Measurements from ENCODE around the gene CATSPER1. TPM values are rescaled to one million over a fixed set of nuclear protein-coding genes. Genes with fewer than 3 reads are reported as not detected.

The CATSPER1 gene
- total and polyA plus RNA-seq, 5 donors from 2014 or later: not detected

DNA sequence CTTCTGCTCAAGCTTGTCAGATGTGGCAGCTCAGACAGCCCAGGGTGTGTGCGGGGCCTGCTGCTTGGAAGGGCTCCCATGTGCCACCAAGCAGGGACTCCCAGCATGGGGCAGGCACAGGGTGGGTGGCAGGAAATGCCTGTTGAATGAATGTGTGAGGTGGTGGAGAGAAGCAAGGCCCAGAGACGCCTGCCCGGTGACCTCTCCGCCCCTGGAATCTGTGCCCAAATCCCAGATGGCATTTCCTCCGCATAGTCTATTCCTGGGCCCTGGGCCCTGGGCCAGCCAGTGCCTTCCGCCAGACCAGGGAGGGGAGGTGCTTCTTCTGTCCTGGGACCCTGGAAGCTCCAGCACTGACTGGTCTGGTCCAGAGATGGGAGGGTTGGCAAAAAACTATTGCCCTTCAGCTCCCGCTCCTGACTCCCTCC lies 10.8 kb downstream of the CATSPER1 start:
- Mint-ChIP-seq H3K4me1 (no peaks in the 10 kb centered on the region), H3K27ac (no peak overlapping the region), H3K36me3 (no peaks in the 10 kb centered on the region), H3K9me3 (no peaks in the 10 kb centered on the region), H3K4me3 (no peak overlapping the region), H3K27me3 (peaks cover 22% of the 10 kb centered on the region)
- Histone ChIP-seq H3K4me1 (ENCODE audit: control insufficient read depth, insufficient read depth, low read length, poor library complexity, severe bottlenecking) (peaks cover 8% of the 10 kb centered on the region), H3K27me3 (ENCODE audit: control insufficient read depth, insufficient read depth, low read length) (peaks cover 8% of the 10 kb centered on the region), H3K36me3 (ENCODE audit: control insufficient read depth, insufficient read depth, low read length) (no peaks in the 10 kb centered on the region), H3K9me3 (ENCODE audit: control insufficient read depth in 2 of 2, low read length in 2 of 2) (no peaks in the 10 kb centered on the region), H3K27ac (ENCODE audit: insufficient read depth, low read length, poor library complexity, severe bottlenecking) (no peak overlapping the region), H3K4me3 (ENCODE audit: low read depth, low read length) (no peak overlapping the region)
- ATAC-seq (ENCODE audit: low read depth in 2 of 2): no peak
- no peak for DNase-seq

DNA sequence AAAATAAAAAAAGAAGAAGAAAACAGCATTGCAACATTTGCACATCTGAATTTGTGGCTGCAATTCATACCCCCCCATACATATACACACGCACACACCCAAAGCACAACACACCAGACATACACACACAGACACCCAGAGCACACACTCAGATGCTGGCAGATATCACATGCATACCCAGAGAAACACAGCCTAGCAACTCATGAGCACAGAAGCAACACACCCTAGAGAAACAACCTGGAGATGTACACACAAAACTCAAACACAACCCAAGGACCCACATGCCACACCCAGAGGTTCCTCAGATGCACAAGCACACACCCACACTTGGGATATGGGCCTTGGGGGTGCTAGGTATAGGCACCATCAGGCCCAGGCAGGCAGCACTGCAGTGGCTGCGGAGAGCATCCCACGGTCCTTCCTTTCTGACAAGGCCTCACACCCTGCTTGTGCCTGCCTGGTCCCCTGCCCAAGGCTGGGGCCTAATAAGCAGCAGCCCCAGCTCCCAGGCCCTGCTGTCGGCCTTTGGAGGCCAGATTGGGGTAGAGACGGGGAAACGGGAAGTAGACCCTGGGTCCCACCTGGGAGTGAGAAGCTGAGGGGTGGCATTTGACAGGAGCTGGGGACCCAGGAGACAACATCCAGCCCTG lies 11.3 kb downstream of the CATSPER1 start:
- Mint-ChIP-seq H3K27ac (peak overlapping the region in 1 of 3 donors; percentile 7), H3K4me1 (no peaks in the 10 kb centered on the region), H3K36me3 (no peaks in the 10 kb centered on the region), H3K9me3 (peaks cover 0 to 2% (median 0%) of the 10 kb centered on the region in 7 donors), H3K4me3 (no peak overlapping the region), H3K27me3 (peaks cover 27% of the 10 kb centered on the region)
- Histone ChIP-seq H3K27ac (ENCODE audit: insufficient read depth, low read length, poor library complexity, severe bottlenecking) (no peak overlapping the region), H3K27me3 (ENCODE audit: control insufficient read depth, insufficient read depth, low read length) (peaks cover 8% of the 10 kb centered on the region), H3K36me3 (ENCODE audit: control insufficient read depth, insufficient read depth, low read length) (no peaks in the 10 kb centered on the region), H3K4me3 (ENCODE audit: low read depth, low read length) (no peak overlapping the region), H3K9me3 (ENCODE audit: control insufficient read depth in 2 of 2, low read length in 2 of 2) (no peaks in the 10 kb centered on the region), H3K4me1 (ENCODE audit: control insufficient read depth, insufficient read depth, low read length, poor library complexity, severe bottlenecking) (peaks cover 8% of the 10 kb centered on the region)
- no peak for ATAC-seq (ENCODE audit: low read depth in 2 of 2)
- DNase-seq: no peak

DNA sequence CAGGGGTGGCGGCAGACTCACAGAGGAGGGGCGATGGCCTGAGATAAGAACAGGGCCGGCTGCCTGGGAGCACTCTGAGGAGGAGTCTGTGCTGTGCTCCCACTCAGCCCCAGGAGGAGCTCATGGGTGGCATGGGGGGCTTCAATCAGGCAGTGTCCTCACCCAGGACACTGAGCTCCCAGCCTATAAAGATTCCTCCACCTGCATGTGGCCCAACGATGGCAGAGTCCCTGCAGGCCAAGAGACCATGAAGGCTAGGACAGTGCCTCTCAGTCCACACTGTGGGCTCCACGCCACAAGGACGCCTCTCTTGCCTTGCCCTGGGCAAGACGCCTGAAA lies 12.5 kb downstream of the CATSPER1 start:
- H3K9me3 Mint-ChIP-seq: peaks cover 0 to 2% (median 0%) of the 10 kb centered on the region in 7 donors
- no peaks in the 10 kb centered on the region for H3K4me1 Mint-ChIP-seq
- H3K27me3 ChIP-seq (ENCODE audit: control insufficient read depth, insufficient read depth, low read length): peaks cover 8% of the 10 kb centered on the region
- peaks cover 32% of the 10 kb centered on the region for H3K27me3 Mint-ChIP-seq
- no peaks in the 10 kb centered on the region for H3K36me3 Mint-ChIP-seq
- peaks cover 8% of the 10 kb centered on the region for H3K4me1 ChIP-seq (ENCODE audit: control insufficient read depth, insufficient read depth, low read length, poor library complexity, severe bottlenecking)
- H3K4me3 ChIP-seq (ENCODE audit: low read depth, low read length): no peak overlapping the region
- H3K36me3 ChIP-seq (ENCODE audit: control insufficient read depth, insufficient read depth, low read length): no peaks in the 10 kb centered on the region
- ATAC-seq (ENCODE audit: low read depth in 2 of 2): no peak
- H3K9me3 ChIP-seq (ENCODE audit: control insufficient read depth in 2 of 2, low read length in 2 of 2): no peaks in the 10 kb centered on the region
- H3K4me3 Mint-ChIP-seq: no peak overlapping the region
- no peak overlapping the region for H3K27ac ChIP-seq (ENCODE audit: insufficient read depth, low read length, poor library complexity, severe bottlenecking)
- DNase-seq: no peak
- H3K27ac Mint-ChIP-seq: no peak overlapping the region

DNA sequence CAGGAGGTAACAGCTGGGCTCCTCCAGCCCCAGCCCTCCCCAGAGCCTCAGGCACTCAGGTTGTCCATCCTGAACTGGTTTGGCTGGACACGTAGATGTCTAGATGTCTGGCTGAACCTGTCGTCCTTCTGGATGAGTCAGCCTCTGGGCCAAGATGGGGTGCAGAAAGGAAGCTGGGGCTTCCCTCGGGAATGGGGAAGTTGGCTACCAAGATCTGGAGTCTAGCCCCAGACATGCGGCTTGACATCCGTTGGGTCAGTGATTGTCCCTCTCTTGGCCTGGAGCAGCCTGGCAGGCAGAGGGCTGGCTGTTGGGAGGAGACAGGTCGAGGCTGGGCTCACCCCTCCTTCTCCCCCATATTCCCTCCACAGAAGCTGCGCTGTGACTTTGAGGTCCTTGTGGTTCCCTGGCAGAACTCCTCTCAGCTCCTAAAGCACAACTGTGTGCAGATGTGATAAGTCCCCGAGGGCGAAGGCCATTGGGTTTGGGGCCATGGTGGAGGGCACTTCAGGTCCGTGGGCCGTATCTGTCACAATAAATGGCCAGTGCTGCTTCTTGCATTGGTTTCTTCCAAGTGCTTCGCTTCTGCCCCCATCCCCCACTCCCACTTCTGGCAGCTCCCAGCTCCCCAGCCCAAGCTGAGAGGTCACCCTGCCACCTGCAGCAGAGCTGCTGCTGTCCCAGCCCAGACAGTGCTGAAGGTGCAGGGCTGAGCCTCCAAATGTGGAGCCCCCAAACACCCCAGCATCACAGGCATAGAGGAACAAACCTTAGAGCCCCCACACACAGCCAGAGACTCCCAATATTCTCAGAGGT lies 13.1 kb downstream of the CATSPER1 start:
- no peak for DNase-seq
- Mint-ChIP-seq H3K4me3 (no peak overlapping the region), H3K9me3 (peaks cover 0 to 2% (median 0%) of the 10 kb centered on the region in 7 donors), H3K27ac (no peak overlapping the region), H3K27me3 (peaks cover 32% of the 10 kb centered on the region), H3K4me1 (no peaks in the 10 kb centered on the region), H3K36me3 (no peaks in the 10 kb centered on the region)
- no peak overlapping the region for H3K27ac ChIP-seq (ENCODE audit: insufficient read depth, low read length, poor library complexity, severe bottlenecking)
- peaks cover 8% of the 10 kb centered on the region for H3K4me1 ChIP-seq (ENCODE audit: control insufficient read depth, insufficient read depth, low read length, poor library complexity, severe bottlenecking)
- H3K36me3 ChIP-seq (ENCODE audit: control insufficient read depth, insufficient read depth, low read length): no peaks in the 10 kb centered on the region
- H3K27me3 ChIP-seq (ENCODE audit: control insufficient read depth, insufficient read depth, low read length): peaks cover 8% of the 10 kb centered on the region
- no peak for ATAC-seq (ENCODE audit: low read depth in 2 of 2)
- no peaks in the 10 kb centered on the region for H3K9me3 ChIP-seq (ENCODE audit: control insufficient read depth in 2 of 2, low read length in 2 of 2)
- no peak overlapping the region for H3K4me3 ChIP-seq (ENCODE audit: low read depth, low read length)

DNA sequence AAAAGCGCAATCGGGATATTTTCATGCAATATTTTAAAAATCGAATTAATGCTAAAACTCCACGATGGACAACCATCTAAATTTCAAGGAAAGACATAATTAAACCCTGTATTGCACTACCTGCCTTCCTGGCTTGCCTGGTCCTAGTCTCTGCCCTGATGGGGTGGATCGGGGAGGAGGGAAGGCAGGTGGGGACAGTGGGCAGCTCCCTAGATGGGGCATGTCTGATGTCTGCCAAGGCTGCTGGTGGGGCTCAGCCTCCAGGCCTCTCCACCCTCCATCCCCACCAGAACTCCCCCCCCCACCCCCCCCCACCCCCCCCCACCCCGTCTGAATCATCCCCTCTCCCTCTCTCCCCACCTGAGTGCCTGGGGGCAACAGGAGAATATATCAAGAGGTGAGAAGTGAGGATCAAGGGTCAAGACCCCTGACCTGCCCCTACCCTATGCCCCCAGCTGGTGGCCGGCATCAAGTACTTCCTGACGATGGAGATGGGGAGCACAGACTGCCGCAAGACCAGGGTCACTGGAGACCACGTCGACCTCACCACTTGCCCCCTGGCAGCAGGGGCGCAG lies 13.8 kb downstream of the CATSPER1 start:
- Mint-ChIP-seq H3K4me3 (no peak overlapping the region), H3K9me3 (peaks cover 0 to 2% (median 0%) of the 10 kb centered on the region in 7 donors), H3K27ac (no peak overlapping the region)

DNA sequence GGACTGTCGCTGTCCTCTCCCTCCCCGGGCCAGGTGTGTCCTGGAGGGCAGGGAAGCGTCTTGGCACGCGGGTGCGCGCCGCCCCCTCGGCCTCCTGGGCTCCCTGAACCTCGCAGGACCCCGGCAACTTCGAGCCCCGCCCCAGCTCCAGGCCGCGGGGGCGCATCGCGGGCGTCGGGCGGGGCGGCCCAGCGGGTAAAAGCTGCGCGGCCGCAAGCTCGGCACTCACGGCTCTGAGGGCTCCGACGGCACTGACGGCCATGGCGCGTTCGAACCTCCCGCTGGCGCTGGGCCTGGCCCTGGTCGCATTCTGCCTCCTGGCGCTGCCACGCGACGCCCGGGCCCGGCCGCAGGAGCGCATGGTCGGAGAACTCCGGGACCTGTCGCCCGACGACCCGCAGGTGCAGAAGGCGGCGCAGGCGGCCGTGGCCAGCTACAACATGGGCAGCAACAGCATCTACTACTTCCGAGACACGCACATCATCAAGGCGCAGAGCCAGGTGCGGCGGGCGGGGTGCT lies 14.4 kb downstream of the CATSPER1 start, which contains the start of gene CST6:
CST6 (plus strand) TSS at position 224 of the 519 bp plus-strand sequence; CDS start at position 261, 37 bp downstream.
- H3K4me1 Mint-ChIP-seq: no peaks in the 10 kb centered on the region
- peaks cover 0 to 2% (median 0%) of the 10 kb centered on the region in 7 donors for H3K9me3 Mint-ChIP-seq
- H3K36me3 Mint-ChIP-seq: no peaks in the 10 kb centered on the region
- Histone ChIP-seq H3K9me3 (ENCODE audit: control insufficient read depth in 2 of 2, low read length in 2 of 2) (no peaks in the 10 kb centered on the region), H3K27me3 (ENCODE audit: control insufficient read depth, insufficient read depth, low read length) (peaks cover 8% of the 10 kb centered on the region), H3K4me1 (ENCODE audit: control insufficient read depth, insufficient read depth, low read length, poor library complexity, severe bottlenecking) (peaks cover 8% of the 10 kb centered on the region), H3K4me3 (ENCODE audit: low read depth, low read length) (no peak within 1 kb of the TSS), H3K27ac (ENCODE audit: insufficient read depth, low read length, poor library complexity, severe bottlenecking) (no peak within 1 kb of the TSS), H3K36me3 (ENCODE audit: control insufficient read depth, insufficient read depth, low read length) (no peaks in the 10 kb centered on the region)
- no peak for ATAC-seq (ENCODE audit: low read depth in 2 of 2)
- no peak within 1 kb of the TSS for H3K4me3 Mint-ChIP-seq
- H3K27ac Mint-ChIP-seq: no peak within 1 kb of the TSS
- H3K27me3 Mint-ChIP-seq: peaks cover 32% of the 10 kb centered on the region
- DNase-seq: no peak

More for the DNA sequence above, 13.8 kb downstream of the CATSPER1 start:
- peaks cover 8% of the 10 kb centered on the region for H3K27me3 ChIP-seq (ENCODE audit: control insufficient read depth, insufficient read depth, low read length)
- no peaks in the 10 kb centered on the region for H3K4me1 Mint-ChIP-seq
- ATAC-seq (ENCODE audit: low read depth in 2 of 2) (no peak), DNase-seq (no peak)
- peaks cover 32% of the 10 kb centered on the region for H3K27me3 Mint-ChIP-seq
- H3K36me3 Mint-ChIP-seq: no peaks in the 10 kb centered on the region
- H3K36me3 ChIP-seq (ENCODE audit: control insufficient read depth, insufficient read depth, low read length): no peaks in the 10 kb centered on the region
- H3K27ac ChIP-seq (ENCODE audit: insufficient read depth, low read length, poor library complexity, severe bottlenecking): no peak overlapping the region
- H3K4me3 ChIP-seq (ENCODE audit: low read depth, low read length): no peak overlapping the region
- no peaks in the 10 kb centered on the region for H3K9me3 ChIP-seq (ENCODE audit: control insufficient read depth in 2 of 2, low read length in 2 of 2)
- peaks cover 8% of the 10 kb centered on the region for H3K4me1 ChIP-seq (ENCODE audit: control insufficient read depth, insufficient read depth, low read length, poor library complexity, severe bottlenecking)

DNA sequence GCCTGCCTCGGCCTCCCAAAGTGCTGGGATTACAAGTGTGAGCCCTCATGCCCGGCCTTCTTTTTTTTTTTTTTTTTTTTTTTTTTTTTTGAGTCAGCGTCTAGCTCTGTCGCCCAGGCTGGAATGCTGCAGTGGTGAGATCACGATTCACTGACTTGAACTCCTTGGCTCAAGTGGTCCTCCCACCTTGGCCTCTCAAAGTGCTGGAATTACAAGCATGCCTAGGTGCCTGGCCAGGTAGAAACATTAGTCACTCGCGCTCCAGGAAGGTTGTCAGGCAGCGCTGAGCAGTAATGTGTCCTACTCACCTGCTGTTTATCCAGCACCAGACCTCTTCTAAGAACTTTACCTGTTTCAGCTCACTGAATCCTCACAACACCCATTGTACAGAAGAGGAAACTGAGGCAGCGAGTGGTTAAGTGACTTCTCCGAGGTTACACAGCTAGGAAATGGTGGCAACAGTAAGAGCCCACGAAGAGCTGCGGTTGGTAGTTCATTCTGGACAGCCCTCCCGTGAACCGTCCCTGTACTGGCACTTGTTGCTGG lies 15.0 kb downstream of the CATSPER1 start:
- Histone ChIP-seq H3K4me1 (ENCODE audit: control insufficient read depth, insufficient read depth, low read length, poor library complexity, severe bottlenecking) (peaks cover 8% of the 10 kb centered on the region), H3K27me3 (ENCODE audit: control insufficient read depth, insufficient read depth, low read length) (peaks cover 8% of the 10 kb centered on the region), H3K36me3 (ENCODE audit: control insufficient read depth, insufficient read depth, low read length) (no peaks in the 10 kb centered on the region), H3K27ac (ENCODE audit: insufficient read depth, low read length, poor library complexity, severe bottlenecking) (no peak overlapping the region), H3K9me3 (ENCODE audit: control insufficient read depth in 2 of 2, low read length in 2 of 2) (no peaks in the 10 kb centered on the region), H3K4me3 (ENCODE audit: low read depth, low read length) (no peak overlapping the region)
- H3K9me3 Mint-ChIP-seq: peaks cover 0 to 2% (median 0%) of the 10 kb centered on the region in 7 donors
- peaks cover 32% of the 10 kb centered on the region for H3K27me3 Mint-ChIP-seq
- no peak overlapping the region for H3K4me3 Mint-ChIP-seq
- H3K27ac Mint-ChIP-seq: no peak overlapping the region
- DNase-seq (no peak), ATAC-seq (ENCODE audit: low read depth in 2 of 2) (no peak)
- H3K36me3 Mint-ChIP-seq: no peaks in the 10 kb centered on the region
- H3K4me1 Mint-ChIP-seq: no peaks in the 10 kb centered on the region

Data from CD4-positive, CD25-positive, alpha-beta regulatory T cell (primary cell).